Measurements from ENCODE around the gene KCNK15. TPM values are rescaled to one million over a fixed set of nuclear protein-coding genes. Genes with fewer than 3 reads are reported as not detected.
"Not testable (repeated sequence)": the region's sequence is repeated elsewhere in the genome, so short reads cannot be mapped to it uniquely, and the experiment has no call there.

The KCNK15 gene
- total RNA-seq = 1.5 TPM

DNA sequence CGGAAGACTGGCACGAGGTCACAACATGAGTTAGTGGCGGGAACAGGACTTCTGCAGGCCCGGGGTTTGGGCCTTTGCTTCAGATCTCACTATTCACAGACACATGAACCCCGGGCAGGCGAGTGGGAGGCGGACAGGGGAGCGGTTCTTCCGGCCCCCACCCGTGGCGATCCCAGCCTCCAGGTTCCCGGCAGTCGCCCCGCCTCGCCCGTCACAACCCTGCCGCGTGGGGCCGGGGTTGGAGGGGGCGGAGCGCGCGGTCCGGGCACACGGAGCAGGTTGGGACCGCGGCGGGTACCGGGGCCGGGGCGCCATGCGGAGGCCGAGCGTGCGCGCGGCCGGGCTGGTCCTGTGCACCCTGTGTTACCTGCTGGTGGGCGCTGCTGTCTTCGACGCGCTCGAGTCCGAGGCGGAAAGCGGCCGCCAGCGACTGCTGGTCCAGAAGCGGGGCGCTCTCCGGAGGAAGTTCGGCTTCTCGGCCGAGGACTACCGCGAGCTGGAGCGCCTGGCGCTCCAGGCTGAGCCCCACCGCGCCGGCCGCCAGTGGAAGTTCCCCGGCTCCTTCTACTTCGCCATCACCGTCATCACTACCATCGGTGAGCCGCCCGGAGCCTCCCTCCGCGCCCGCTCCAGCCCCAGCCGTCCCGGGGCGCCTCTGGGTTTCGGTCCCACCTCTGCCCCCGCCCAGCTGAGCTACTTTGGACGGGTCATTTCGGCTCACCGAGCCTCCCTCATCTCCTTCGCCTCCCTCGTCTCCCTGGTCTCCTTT is at the start of gene KCNK15:
TSS of gene KCNK15 (plus strand) at position 268 of the 769 bp plus-strand sequence. CDS start at position 314, 46 bp downstream.
- intact Hi-C loops (cut with DNase I) = loop anchor here (2.0 kb wide), 2 partner anchors 63 to 121 kb away; no protein-coding TSS in a partner anchor

DNA sequence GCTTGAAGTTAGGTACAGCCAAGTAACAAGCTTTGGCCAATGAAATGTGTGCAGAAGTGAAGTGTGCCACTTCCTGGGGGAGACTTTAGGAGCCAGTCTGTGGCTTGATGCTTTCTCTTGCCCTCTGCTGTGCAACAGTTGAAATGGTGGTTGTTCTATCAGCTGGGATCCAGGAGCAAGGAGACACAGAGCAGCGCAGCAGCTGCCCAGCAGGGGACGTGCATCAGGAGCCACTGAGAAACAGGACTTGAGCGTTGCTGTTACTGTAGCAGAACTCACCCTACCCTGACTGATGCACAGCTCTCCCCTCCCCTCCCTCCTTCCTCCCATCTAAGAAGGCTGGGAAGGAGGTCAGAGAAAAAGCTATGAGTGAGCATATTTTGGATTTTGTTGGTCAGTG is 49.4 kb upstream of the KCNK15 start:
- intact Hi-C loops (cut with DNase I) = no loop called here
- H3K4me1 ChIP-seq = peaks cover 63% of the 10 kb centered on the region
- no peaks in the 10 kb centered on the region for H3K9me3 ChIP-seq
- H3K27me3 ChIP-seq = no peaks in the 10 kb centered on the region
- peak overlapping the region; percentile 86 for H3K27ac ChIP-seq
- no peak for DNase-seq (ENCODE audit: extremely low spot score in 2 of 2)
- no peaks in the 10 kb centered on the region for H3K36me3 ChIP-seq
- TF ChIP-seq POLR2A (IDR thresholded peaks at IDR 0.05) = no peak
- TF ChIP-seq, protein P1, sequence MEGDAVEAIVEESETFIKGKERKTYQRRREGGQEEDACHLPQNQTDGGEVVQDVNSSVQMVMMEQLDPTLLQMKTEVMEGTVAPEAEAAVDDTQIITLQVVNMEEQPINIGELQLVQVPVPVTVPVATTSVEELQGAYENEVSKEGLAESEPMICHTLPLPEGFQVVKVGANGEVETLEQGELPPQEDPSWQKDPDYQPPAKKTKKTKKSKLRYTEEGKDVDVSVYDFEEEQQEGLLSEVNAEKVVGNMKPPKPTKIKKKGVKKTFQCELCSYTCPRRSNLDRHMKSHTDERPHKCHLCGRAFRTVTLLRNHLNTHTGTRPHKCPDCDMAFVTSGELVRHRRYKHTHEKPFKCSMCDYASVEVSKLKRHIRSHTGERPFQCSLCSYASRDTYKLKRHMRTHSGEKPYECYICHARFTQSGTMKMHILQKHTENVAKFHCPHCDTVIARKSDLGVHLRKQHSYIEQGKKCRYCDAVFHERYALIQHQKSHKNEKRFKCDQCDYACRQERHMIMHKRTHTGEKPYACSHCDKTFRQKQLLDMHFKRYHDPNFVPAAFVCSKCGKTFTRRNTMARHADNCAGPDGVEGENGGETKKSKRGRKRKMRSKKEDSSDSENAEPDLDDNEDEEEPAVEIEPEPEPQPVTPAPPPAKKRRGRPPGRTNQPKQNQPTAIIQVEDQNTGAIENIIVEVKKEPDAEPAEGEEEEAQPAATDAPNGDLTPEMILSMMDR (IDR thresholded peaks at IDR 0.05) = no peak
- TF ChIP-seq POLR2AphosphoS5 (IDR thresholded peaks at IDR 0.05; ENCODE audit: insufficient read depth in 1 of 2, low read depth in 1 of 2) = no peak
- H3K4me3 ChIP-seq = no peak overlapping the region

More for the DNA sequence above, at the start of gene KCNK15:
- Histone ChIP-seq H3K4me1 (peaks cover 27% of the 10 kb centered on the region), H3K27me3 (no peaks in the 10 kb centered on the region), H3K27ac (peak within 1 kb of the TSS; percentile 77), H3K9me3 (no peaks in the 10 kb centered on the region), H3K36me3 (no peaks in the 10 kb centered on the region), H3K4me3 (peak within 1 kb of the TSS; percentile 49 to 58)
- TF ChIP-seq POLR2AphosphoS5 (IDR thresholded peaks at IDR 0.05; ENCODE audit: insufficient read depth in 1 of 2, low read depth in 1 of 2) = peak in 1 of 2 donors; percentile 9
- TF ChIP-seq, protein P1 (IDR thresholded peaks at IDR 0.05) = no peak
- no peak for DNase-seq (ENCODE audit: extremely low spot score in 2 of 2)

DNA sequence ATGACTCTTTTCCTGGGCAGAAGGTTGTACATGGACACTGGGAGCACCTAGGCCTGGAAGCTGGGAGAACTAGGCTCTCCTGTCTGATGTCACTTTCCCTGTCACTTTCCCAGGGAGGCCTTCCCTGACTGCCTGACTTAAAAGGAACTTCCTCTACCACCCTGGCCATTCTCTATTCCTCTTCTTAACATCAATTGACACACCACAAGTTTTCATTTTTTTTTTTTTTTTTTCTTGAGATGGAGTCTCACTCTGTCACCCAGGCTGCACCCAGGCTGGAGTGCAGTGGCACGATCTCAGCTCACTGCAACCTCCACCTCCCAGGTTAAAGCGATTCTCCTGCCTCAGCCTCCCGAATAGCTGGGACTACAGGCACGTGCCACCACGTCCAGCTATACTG is 48.6 kb upstream of the KCNK15 start:
- H3K4me1 ChIP-seq = peaks cover 65% of the 10 kb centered on the region
- intact Hi-C loops (cut with DNase I); H3K27me3 ChIP-seq; DNase-seq (ENCODE audit: extremely low spot score in 2 of 2); H3K36me3 ChIP-seq; H3K4me3 ChIP-seq; H3K9me3 ChIP-seq: not testable (repeated sequence)
- peak overlapping the region; percentile 86 for H3K27ac ChIP-seq

DNA sequence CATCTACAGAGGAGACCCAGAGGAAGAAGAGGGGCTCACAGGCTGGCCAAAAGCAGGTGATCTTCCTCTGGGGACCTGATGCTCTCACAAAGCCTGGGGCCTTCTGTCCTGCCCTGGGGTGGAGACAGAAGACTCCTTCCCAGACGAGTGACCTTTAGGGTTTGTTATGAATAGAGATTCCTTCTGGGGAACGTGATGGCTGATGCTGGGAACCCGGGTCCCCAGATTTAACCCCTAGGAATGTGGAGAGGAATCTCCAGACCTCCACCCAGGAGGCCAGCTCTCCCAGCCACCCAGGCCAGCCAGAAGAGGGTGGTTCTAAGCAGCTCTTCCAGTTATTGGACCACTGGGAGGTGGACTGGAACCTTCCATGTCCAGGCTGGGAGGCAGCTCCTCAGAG is 47.3 kb upstream of the KCNK15 start:
- H3K36me3 ChIP-seq = no peaks in the 10 kb centered on the region
- DNase-seq (ENCODE audit: extremely low spot score in 2 of 2) = no peak
- peak overlapping the region; percentile 30 for H3K27ac ChIP-seq
- peaks cover 65% of the 10 kb centered on the region for H3K4me1 ChIP-seq
- H3K4me3 ChIP-seq = no peak overlapping the region
- no peaks in the 10 kb centered on the region for H3K27me3 ChIP-seq
- intact Hi-C loops (cut with DNase I) = no loop called here
- TF ChIP-seq POLR2A (IDR thresholded peaks at IDR 0.05) (no peak), POLR2AphosphoS5 (IDR thresholded peaks at IDR 0.05; ENCODE audit: insufficient read depth in 1 of 2, low read depth in 1 of 2) (no peak)
- TF ChIP-seq, protein P1 (IDR thresholded peaks at IDR 0.05) = no peak
- no peaks in the 10 kb centered on the region for H3K9me3 ChIP-seq

DNA sequence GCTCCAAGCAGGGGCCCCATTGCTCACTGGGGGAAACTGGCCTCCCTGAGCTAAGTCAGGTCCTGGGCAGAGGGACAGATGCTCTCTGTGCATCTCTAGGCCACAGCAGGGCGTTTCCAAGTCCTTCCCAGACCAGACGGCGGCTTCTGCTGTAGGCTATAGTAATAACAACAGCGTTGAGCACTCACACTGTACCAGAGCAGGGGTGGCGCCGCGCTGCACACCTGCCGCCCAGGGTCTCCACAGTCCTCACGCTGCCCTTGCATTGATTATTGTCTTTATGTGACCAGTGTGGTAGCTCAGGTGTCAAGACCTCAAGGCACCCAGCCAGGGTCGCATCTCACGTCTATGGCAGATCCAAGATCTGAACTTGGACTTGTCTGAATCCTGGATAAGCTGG is 45.4 kb upstream of the KCNK15 start:
- H3K4me1 ChIP-seq = peaks cover 62% of the 10 kb centered on the region
- no peaks in the 10 kb centered on the region for H3K9me3 ChIP-seq
- peak overlapping the region; percentile 83 for H3K27ac ChIP-seq
- no peak for TF ChIP-seq POLR2AphosphoS5 (IDR thresholded peaks at IDR 0.05; ENCODE audit: insufficient read depth in 1 of 2, low read depth in 1 of 2)
- TF ChIP-seq POLR2A (IDR thresholded peaks at IDR 0.05) = no peak
- TF ChIP-seq, protein P1 (IDR thresholded peaks at IDR 0.05) = no peak
- H3K4me3 ChIP-seq = no peak overlapping the region
- H3K36me3 ChIP-seq = no peaks in the 10 kb centered on the region
- no peak for DNase-seq (ENCODE audit: extremely low spot score in 2 of 2)
- H3K27me3 ChIP-seq = no peaks in the 10 kb centered on the region
- intact Hi-C loops (cut with DNase I) = no loop called here

Measured in vagina (tissue), 2 donors.